ENCODE results near the gene ZNF595.
"Not testable (repeated sequence)": the region's sequence is repeated elsewhere in the genome, so short reads cannot be mapped to it uniquely, and the experiment has no call there.

GRCh38 chr4:22882-23281, 30.2 kb upstream of the ZNF595 start:
- not testable (repeated sequence) for TF ChIP-seq CTCF (IDR thresholded peaks at IDR 0.05; ENCODE audit: borderline replicate concordance, extremely low read depth, low read length, poor library complexity, severe bottlenecking); EZH2 (IDR thresholded peaks at IDR 0.05; ENCODE audit: borderline replicate concordance, low read depth, low read length, severe bottlenecking)
